Stimulated activated CD8-positive, alpha-beta memory T cell treated with anti-CD3 and anti-CD28 coated beads, Interleukin-12 subunit alpha, Interleukin-12 subunit beta, amount 100 ng/mL, for 24 hours (primary cell): ENCODE data around the gene DHX9.

Experiments
- DNase-seq: peaks from one replicate; pipeline ENCODE4 v3.0.0-alpha.2; 2020; ENCODE audit errors: extremely low read depth

The DHX9 gene

GRCh38 chr1:182839209-182840066, at the start of gene DHX9:
TSS of gene DHX9 (plus strand) at chr1:182839347. CDS start at chr1:182842567, 3,220 bp downstream.
- peak; percentile 83 for DNase-seq

- no peak for DNase-seq
These were observed 47.6 kb upstream of the DHX9 start for GRCh38 chr1:182791281-182792179.

- no peak for DNase-seq
These were observed 45.1 kb upstream of the DHX9 start for GRCh38 chr1:182794091-182794490.

- no peak for DNase-seq
These were observed 44.4 kb upstream of the DHX9 start for GRCh38 chr1:182794676-182795201.

- DNase-seq: no peak
These were observed 43.5 kb upstream of the DHX9 start for GRCh38 chr1:182795563-182796228.

GRCh38 chr1:182802006-182802803, 36.9 kb upstream of the DHX9 start:
- no peak for DNase-seq

- no peak for DNase-seq
These were observed 35.3 kb upstream of the DHX9 start for GRCh38 chr1:182803846-182804245.

- DNase-seq: no peak
These were observed 33.0 kb upstream of the DHX9 start for GRCh38 chr1:182806015-182806678.

- DNase-seq: no peak
These were observed 31.2 kb upstream of the DHX9 start for GRCh38 chr1:182807907-182808306.

GRCh38 chr1:182809414-182809957, 29.7 kb upstream of the DHX9 start:
- no peak for DNase-seq

GRCh38 chr1:182811975-182812722, 27.0 kb upstream of the DHX9 start:
- no peak for DNase-seq

- DNase-seq: no peak
These were observed 22.3 kb upstream of the DHX9 start for GRCh38 chr1:182816863-182817262.

GRCh38 chr1:182817802-182818201, 21.3 kb upstream of the DHX9 start:
- no peak for DNase-seq

- no peak for DNase-seq
These were observed 15.9 kb upstream of the DHX9 start for GRCh38 chr1:182823220-182823619.

- DNase-seq: no peak
These were observed 12.3 kb upstream of the DHX9 start for GRCh38 chr1:182826892-182827291.

- DNase-seq: no peak
These were observed 9.7 kb upstream of the DHX9 start for GRCh38 chr1:182829285-182829932.

GRCh38 chr1:182833271-182833670, 5.9 kb upstream of the DHX9 start:
- DNase-seq: no peak

GRCh38 chr1:182834326-182834725, 4.8 kb upstream of the DHX9 start:
- no peak for DNase-seq

- no peak for DNase-seq
These were observed 3.3 kb upstream of the DHX9 start for GRCh38 chr1:182835806-182836205.
